ENCODE data around the gene SLC39A10. TPM values are rescaled to one million over a fixed set of nuclear protein-coding genes. Genes with fewer than 3 reads are reported as not detected.
A peak's percentile ranks its signal among the peaks of the same experiment; 100 is the strongest.

The SLC39A10 gene
- total and polyA plus RNA-seq, 2 of the 4 experiments (the other 2 are of a cell fraction): 17.6 to 64.7 TPM

DNA sequence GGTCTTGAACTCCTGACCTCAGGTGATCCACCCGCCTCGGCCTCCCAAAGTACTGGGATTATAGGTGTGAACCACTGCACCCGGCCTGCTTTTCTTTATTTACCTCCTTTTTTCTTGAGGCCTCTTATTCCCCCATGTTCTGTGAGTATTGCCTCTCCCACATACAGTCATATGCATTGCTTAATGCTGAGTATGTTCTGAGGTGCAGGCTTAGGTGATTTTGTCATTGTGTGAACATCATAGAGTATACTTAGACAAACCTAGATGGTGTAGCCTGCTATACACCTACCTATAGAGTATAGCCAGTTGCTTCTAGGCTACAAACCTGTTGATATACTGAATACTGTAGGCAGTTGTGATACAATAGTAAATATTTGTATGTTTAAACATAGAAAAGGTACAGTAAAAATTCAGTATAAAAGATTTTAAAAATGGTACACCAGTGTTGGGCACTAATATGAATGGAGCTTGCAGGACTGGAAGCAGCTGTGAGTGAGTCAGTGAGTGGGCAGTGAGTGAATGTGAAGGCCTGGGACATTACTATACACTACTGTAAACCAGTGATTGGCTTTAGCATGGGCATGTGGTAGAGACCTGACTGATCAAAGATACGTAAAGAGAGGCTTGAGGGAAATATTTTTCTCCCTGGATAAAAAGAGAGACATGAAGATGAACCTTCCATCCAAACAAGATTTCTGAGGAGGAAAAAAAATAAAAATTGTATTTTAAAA, 17.6 kb downstream of the SLC39A10 start:
- peak overlapping the region; percentile 42 for H2BK5ac ChIP-seq (ENCODE audit: low read depth, low read length, poor library complexity, severe bottlenecking)

More for the DNA sequence above, 17.6 kb downstream of the SLC39A10 start:
- no peak overlapping the region for H4K5ac ChIP-seq (ENCODE audit: low read depth, low read length)
- no peak overlapping the region for H2AK5ac ChIP-seq (ENCODE audit: low read depth, low read length)
- no peak overlapping the region for H3K27ac ChIP-seq (ENCODE audit: insufficient read depth, low read length)
- H2AFZ ChIP-seq (replicated peaks; ENCODE audit: low read length, poor library complexity): no peak overlapping the region
- no peak overlapping the region for H2BK120ac ChIP-seq (ENCODE audit: low read depth, low read length)
- H3K56ac ChIP-seq (ENCODE audit: extremely low read depth, insufficient read depth, low read length): no peak overlapping the region
- H4K91ac ChIP-seq (ENCODE audit: insufficient read depth, low read depth, low read length): no peak overlapping the region
- ChIA-PET POLR2A (ENCODE audit: unreplicated experiment) (no interaction called here), CTCF (no interaction called here)
- no TSS peak for BruUV-seq (replicated peaks)
- H4K20me1 ChIP-seq (ENCODE audit: insufficient read depth, low read length): no peaks in the 10 kb centered on the region
- H3K4ac ChIP-seq (ENCODE audit: low read depth, low read length): no peak overlapping the region
- no peak overlapping the region for H3K4me3 ChIP-seq (ENCODE audit: insufficient read depth, low read depth, low read length)
- peak; percentile 85 for DNase-seq
- H3K9me1 ChIP-seq (ENCODE audit: insufficient read depth, low read length): no peaks in the 10 kb centered on the region
- H3K36me3 ChIP-seq (ENCODE audit: control insufficient read depth, insufficient read depth, low read length): 0 out of 2 replicates have a peak, but pooled peaks cover 2% of the 10 kb centered on the region
- intact Hi-C loops (cut with micrococcal nuclease): no loop called here
- H3K9ac ChIP-seq (ENCODE audit: low read depth, low read length): no peak overlapping the region
- no peak overlapping the region for H3K4me2 ChIP-seq (ENCODE audit: low read depth, low read length)
- H2BK20ac ChIP-seq (ENCODE audit: low read depth, low read length): no peak overlapping the region
- no peak overlapping the region for H3K23ac ChIP-seq (ENCODE audit: low read depth, low read length)
- peaks cover 9% of the 10 kb centered on the region for H3K4me1 ChIP-seq (ENCODE audit: control insufficient read depth, insufficient read depth, low read length)
- no peak overlapping the region for H3K18ac ChIP-seq (ENCODE audit: low read depth, low read length)
- WGBS, 2 experiments (ENCODE audit: extremely low coverage in 2 of 2, insufficient read length in 1 of 2): no CpG with 5 or more reads among the region's 4 CpGs
- TF ChIP-seq CHD1 (IDR thresholded peaks at IDR 0.05; ENCODE audit: low read depth, low read length) (no peak), CEBPB (IDR thresholded peaks at IDR 0.05; ENCODE audit: low read depth, low read length) (peak; percentile 32; the same call in 1 of the 2 replicates), RCOR1 (IDR thresholded peaks at IDR 0.05; ENCODE audit: insufficient replicate concordance, low read length) (no peak), MAZ (IDR thresholded peaks at IDR 0.05; ENCODE audit: borderline replicate concordance, low read depth, low read length) (no peak), BHLHE40 (IDR thresholded peaks at IDR 0.05; ENCODE audit: low read depth, low read length) (no peak)
- TF ChIP-seq, protein P1, sequence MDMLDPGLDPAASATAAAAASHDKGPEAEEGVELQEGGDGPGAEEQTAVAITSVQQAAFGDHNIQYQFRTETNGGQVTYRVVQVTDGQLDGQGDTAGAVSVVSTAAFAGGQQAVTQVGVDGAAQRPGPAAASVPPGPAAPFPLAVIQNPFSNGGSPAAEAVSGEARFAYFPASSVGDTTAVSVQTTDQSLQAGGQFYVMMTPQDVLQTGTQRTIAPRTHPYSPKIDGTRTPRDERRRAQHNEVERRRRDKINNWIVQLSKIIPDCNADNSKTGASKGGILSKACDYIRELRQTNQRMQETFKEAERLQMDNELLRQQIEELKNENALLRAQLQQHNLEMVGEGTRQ (IDR thresholded peaks at IDR 0.05; ENCODE audit: low read depth, low read length): peak; percentile 70
- TF ChIP-seq, protein P2, sequence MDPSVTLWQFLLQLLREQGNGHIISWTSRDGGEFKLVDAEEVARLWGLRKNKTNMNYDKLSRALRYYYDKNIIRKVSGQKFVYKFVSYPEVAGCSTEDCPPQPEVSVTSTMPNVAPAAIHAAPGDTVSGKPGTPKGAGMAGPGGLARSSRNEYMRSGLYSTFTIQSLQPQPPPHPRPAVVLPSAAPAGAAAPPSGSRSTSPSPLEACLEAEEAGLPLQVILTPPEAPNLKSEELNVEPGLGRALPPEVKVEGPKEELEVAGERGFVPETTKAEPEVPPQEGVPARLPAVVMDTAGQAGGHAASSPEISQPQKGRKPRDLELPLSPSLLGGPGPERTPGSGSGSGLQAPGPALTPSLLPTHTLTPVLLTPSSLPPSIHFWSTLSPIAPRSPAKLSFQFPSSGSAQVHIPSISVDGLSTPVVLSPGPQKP (IDR thresholded peaks at IDR 0.05; ENCODE audit: borderline replicate concordance, low read depth, low read length): no peak
- H3K27me3 ChIP-seq (ENCODE audit: control insufficient read depth, insufficient read depth, low read length): no peaks in the 10 kb centered on the region
- ATAC-seq (ENCODE audit: low read depth): peak; percentile 81
- dilution Hi-C loops (cut with HindIII; ENCODE audit: low sequenced_read_pairs, unreplicated experiment): no loop called here
- peaks cover 7 to 44% of the 10 kb centered on the region in 2 experiments for H3K79me1 ChIP-seq (ENCODE audit: low read depth in 1 of 2, low read length in 2 of 2)
- no peaks in the 10 kb centered on the region for H3K9me3 ChIP-seq (ENCODE audit: control insufficient read depth, insufficient read depth, low read length)
- no peak overlapping the region for H2AK9ac ChIP-seq (replicated peaks; ENCODE audit: low read depth, low read length, poor library complexity)
- H3K14ac ChIP-seq (replicated peaks; ENCODE audit: low read depth, low read length): no peak overlapping the region
- no peak overlapping the region for H4K8ac ChIP-seq (ENCODE audit: low read depth in 2 of 2, low read length in 2 of 2)
- in situ Hi-C loops (cut with MboI; ENCODE audit: low sequenced_read_pairs): loop anchor here (5.0 to 25.0 kb wide), 3 partner anchors 263 to 663 kb away; no protein-coding TSS in a partner anchor
- H2BK15ac ChIP-seq (ENCODE audit: low read depth, low read length): no peak overlapping the region

All from IMR-90 (cell line).